Spleen (tissue), 7 donors: ENCODE data around the gene DHRSX.

Experiments
- CTCF ChIP-seq, 11 experiments: fragments of 200-600 bp in 7 of 11; fragments of 450-650 bp in 4 of 11; sonication (generic) in 4 of 11; IDR thresholded peaks in 8 of 11; conservative IDR thresholded peaks in 3 of 11; 1 replicate in 7 of 11; 2 replicates in 4 of 11; pipeline versions ENCODE4 v1.4.0 to v1.8.0; 2016 to 2021; ENCODE audit warnings: antibody characterized with exemption in 11 of 11, inconsistent platforms in 4 of 11, mild to moderate bottlenecking in 1 of 11
- POLR2A ChIP-seq, 3 donors: fragments of 450-650 bp; IDR thresholded peaks; one replicate each; pipeline ENCODE4 v1.5.1; 2017; ENCODE audit warnings: antibody characterized with exemption in 3 of 3, mild to moderate bottlenecking in 1 of 3
- POLR2AphosphoS5 ChIP-seq, 3 donors: sonication (generic); formaldehyde crosslinking; IDR thresholded peaks; one replicate each; pipeline ENCODE4 v1.5.1; 2017; ENCODE audit warnings: antibody characterized with exemption in 3 of 3
- donor health status: DM: no; HTN: no; CAD: no; lungs with moderate emphysema.
- donor health status: DM: no; HTN: no; CAD: no.
- donor health status: DM: no; HTN: no; CAD: no.

GRCh38 chrX:2342281-2342688 is 158.5 kb downstream of the DHRSX start:
- no peak for TF ChIP-seq POLR2AphosphoS5 (IDR thresholded peaks at IDR 0.05)
- TF ChIP-seq POLR2A (IDR thresholded peaks at IDR 0.05): no peak
- no peak for TF ChIP-seq CTCF (IDR thresholded peaks at IDR 0.05 in 8 of 11, conservative IDR thresholded peaks at IDR 0.05 in 3 of 11)
